Measurements from ENCODE around the gene NARF.
"Not testable (repeated sequence)": the region's sequence is repeated elsewhere in the genome, so short reads cannot be mapped to it uniquely, and the experiment has no call there.

The NARF gene

GRCh38 chr17:82503728-82504308, 45.3 kb downstream of the NARF start:
- no peak for DNase-seq

- DNase-seq: no peak
These were observed 46.8 kb downstream of the NARF start for GRCh38 chr17:82505296-82505695.

- not testable (repeated sequence) for DNase-seq
These were observed 47.9 kb downstream of the NARF start for GRCh38 chr17:82506402-82506801.

- no peak for DNase-seq
These were observed 49.2 kb downstream of the NARF start for GRCh38 chr17:82507631-82508175.

GRCh38 chr17:82511642-82512041, 53.1 kb downstream of the NARF start:
- DNase-seq: not testable (repeated sequence)

- DNase-seq: not testable (repeated sequence)
These were observed 55.3 kb downstream of the NARF start for GRCh38 chr17:82513864-82514263.

- no peak for DNase-seq
These were observed 58.8 kb downstream of the NARF start for GRCh38 chr17:82517230-82517865.

- DNase-seq: peak; percentile 86
These were observed 60.6 kb downstream of the NARF start, which contains the start of gene FOXK2 for GRCh38 chr17:82518826-82519810. FOXK2 (plus strand) TSS chr17:82519732; CDS start chr17:82519889, 157 bp downstream.

GRCh38 chr17:82519971-82520903, 61.7 kb downstream of the NARF start:
- no peak for DNase-seq

GRCh38 chr17:82524540-82524939, 66.0 kb downstream of the NARF start:
- DNase-seq: no peak

- no peak for DNase-seq
These were observed 67.2 kb downstream of the NARF start for GRCh38 chr17:82525712-82526111.

- DNase-seq: no peak
These were observed 69.4 kb downstream of the NARF start for GRCh38 chr17:82527898-82528297.

GRCh38 chr17:82528484-82529265, 70.1 kb downstream of the NARF start:
- peak; percentile 50 for DNase-seq

GRCh38 chr17:82529914-82530300, 71.4 kb downstream of the NARF start:
- no peak for DNase-seq

GRCh38 chr17:82531431-82531881, 72.9 kb downstream of the NARF start:
- no peak for DNase-seq

GRCh38 chr17:82534401-82534812, 75.9 kb downstream of the NARF start:
- no peak for DNase-seq

- DNase-seq: no peak
These were observed 78.1 kb downstream of the NARF start for GRCh38 chr17:82536512-82537201.

GRCh38 chr17:82537228-82537627, 78.7 kb downstream of the NARF start:
- not testable (repeated sequence) for DNase-seq

GRCh38 chr17:82539076-82539475, 80.5 kb downstream of the NARF start:
- DNase-seq: not testable (repeated sequence)
